ENCODE data around the gene APLNR. TPM values are rescaled to one million over a fixed set of nuclear protein-coding genes. Genes with fewer than 3 reads are reported as not detected.

The APLNR gene
- polyA plus RNA-seq, 1 of the 3 experiments (the other 2 are of a cell fraction) = 0.03 TPM

- Histone ChIP-seq H3K27ac (ENCODE audit: low read depth in 2 of 2, low read length in 1 of 2) (no peak overlapping the region), H3K4me1 (ENCODE audit: control insufficient read depth in 1 of 2, insufficient read depth in 2 of 2, low read depth in 1 of 2, low read length in 1 of 2) (peaks cover 4 to 21% of the 10 kb centered on the region in 2 experiments; a peak in 2 of 4 replicates), H3F3A (replicated peaks; ENCODE audit: insufficient read depth) (no peaks in the 10 kb centered on the region), H3K9me2 (no peaks in the 10 kb centered on the region), H3K27me3 (ENCODE audit: insufficient read depth) (no peaks in the 10 kb centered on the region), H2AFZ (ENCODE audit: low read depth) (no peak overlapping the region), H3K4me3 (ENCODE audit: low read depth in 2 of 2, low read length in 1 of 2) (no peak overlapping the region), H4K20me1 (ENCODE audit: insufficient read depth) (no peaks in the 10 kb centered on the region), H3K36me3 (replicated peaks in 1 of 2; ENCODE audit: control insufficient read depth in 1 of 2, insufficient read depth in 2 of 2, low read length in 1 of 2) (no peaks in the 10 kb centered on the region), H3K9me3 (no peaks in the 10 kb centered on the region), H3K79me2 (ENCODE audit: insufficient read depth) (no peaks in the 10 kb centered on the region), H3K4me2 (no peak overlapping the region), H3K9ac (no peak overlapping the region)
- TF ChIP-seq, protein P1, sequence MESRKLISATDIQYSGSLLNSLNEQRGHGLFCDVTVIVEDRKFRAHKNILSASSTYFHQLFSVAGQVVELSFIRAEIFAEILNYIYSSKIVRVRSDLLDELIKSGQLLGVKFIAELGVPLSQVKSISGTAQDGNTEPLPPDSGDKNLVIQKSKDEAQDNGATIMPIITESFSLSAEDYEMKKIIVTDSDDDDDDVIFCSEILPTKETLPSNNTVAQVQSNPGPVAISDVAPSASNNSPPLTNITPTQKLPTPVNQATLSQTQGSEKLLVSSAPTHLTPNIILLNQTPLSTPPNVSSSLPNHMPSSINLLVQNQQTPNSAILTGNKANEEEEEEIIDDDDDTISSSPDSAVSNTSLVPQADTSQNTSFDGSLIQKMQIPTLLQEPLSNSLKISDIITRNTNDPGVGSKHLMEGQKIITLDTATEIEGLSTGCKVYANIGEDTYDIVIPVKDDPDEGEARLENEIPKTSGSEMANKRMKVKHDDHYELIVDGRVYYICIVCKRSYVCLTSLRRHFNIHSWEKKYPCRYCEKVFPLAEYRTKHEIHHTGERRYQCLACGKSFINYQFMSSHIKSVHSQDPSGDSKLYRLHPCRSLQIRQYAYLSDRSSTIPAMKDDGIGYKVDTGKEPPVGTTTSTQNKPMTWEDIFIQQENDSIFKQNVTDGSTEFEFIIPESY (IDR thresholded peaks at IDR 0.05; ENCODE audit: borderline replicate concordance, low read depth) = no peak
- TF ChIP-seq TEAD4 (IDR thresholded peaks at IDR 0.05; ENCODE audit: borderline replicate concordance, insufficient read depth) (no peak), PBX3 (IDR thresholded peaks at IDR 0.05) (no peak), MEF2A (IDR thresholded peaks at IDR 0.05; ENCODE audit: borderline replicate concordance, low read depth) (no peak), GATA2 (CRISPR knock-in tag; IDR thresholded peaks at IDR 0.05) (no peak), NRF1 (IDR thresholded peaks at IDR 0.05; ENCODE audit: low read depth, low read length) (no peak), RCOR1 (IDR thresholded peaks at IDR 0.05; ENCODE audit: low read length) (no peak), CHD2 (IDR thresholded peaks at IDR 0.05; ENCODE audit: low read length, partially characterized antibody) (no peak), POLR2AphosphoS5 (IDR thresholded peaks at IDR 0.05; ENCODE audit: low read depth, low read length) (no peak), RXRA (IDR thresholded peaks at IDR 0.05; ENCODE audit: borderline replicate concordance, low read depth) (no peak), SMC3 (IDR thresholded peaks at IDR 0.05; ENCODE audit: low read depth, low read length) (no peak), REST (IDR thresholded peaks at IDR 0.05; ENCODE audit: low read depth, low read length) (no peak), SIN3A (IDR thresholded peaks at IDR 0.05; ENCODE audit: borderline replicate concordance, low read depth, low read length) (no peak), JUND (IDR thresholded peaks at IDR 0.05) (no peak)
- TF ChIP-seq, protein P2, sequence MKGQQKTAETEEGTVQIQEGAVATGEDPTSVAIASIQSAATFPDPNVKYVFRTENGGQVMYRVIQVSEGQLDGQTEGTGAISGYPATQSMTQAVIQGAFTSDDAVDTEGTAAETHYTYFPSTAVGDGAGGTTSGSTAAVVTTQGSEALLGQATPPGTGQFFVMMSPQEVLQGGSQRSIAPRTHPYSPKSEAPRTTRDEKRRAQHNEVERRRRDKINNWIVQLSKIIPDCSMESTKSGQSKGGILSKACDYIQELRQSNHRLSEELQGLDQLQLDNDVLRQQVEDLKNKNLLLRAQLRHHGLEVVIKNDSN (IDR thresholded peaks at IDR 0.05; ENCODE audit: borderline replicate concordance, low read depth) = no peak
- TF ChIP-seq, protein P3, sequence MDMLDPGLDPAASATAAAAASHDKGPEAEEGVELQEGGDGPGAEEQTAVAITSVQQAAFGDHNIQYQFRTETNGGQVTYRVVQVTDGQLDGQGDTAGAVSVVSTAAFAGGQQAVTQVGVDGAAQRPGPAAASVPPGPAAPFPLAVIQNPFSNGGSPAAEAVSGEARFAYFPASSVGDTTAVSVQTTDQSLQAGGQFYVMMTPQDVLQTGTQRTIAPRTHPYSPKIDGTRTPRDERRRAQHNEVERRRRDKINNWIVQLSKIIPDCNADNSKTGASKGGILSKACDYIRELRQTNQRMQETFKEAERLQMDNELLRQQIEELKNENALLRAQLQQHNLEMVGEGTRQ (IDR thresholded peaks at IDR 0.05; ENCODE audit: borderline replicate concordance, low read depth, low read length) = no peak
- TF ChIP-seq, protein P4, sequence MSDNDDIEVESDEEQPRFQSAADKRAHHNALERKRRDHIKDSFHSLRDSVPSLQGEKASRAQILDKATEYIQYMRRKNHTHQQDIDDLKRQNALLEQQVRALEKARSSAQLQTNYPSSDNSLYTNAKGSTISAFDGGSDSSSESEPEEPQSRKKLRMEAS (IDR thresholded peaks at IDR 0.05; ENCODE audit: low read depth) = no peak
- 58% methylated on average over 4 of the region's 4 CpGs for WGBS (ENCODE audit: low lambda C conversion rate)
- ChIA-PET POLR2A (no interaction called here), CTCF (interaction anchor here (1.0 to 1.3 kb wide), 2 partner anchors 12 to 23 kb away, joined by 3 to 4 read pairs; no protein-coding TSS in a partner anchor)
- DNase-seq = no peak
Observed at GRCh38 chr11:57216463-57216862, 20.6 kb downstream of the APLNR start.
